ENCODE measurements around the gene GSTM4.
A peak's percentile ranks its signal among the peaks of the same experiment; 100 is the strongest.

GSTM4 gene

GRCh38 chr1:109641861-109642260 lies 14.0 kb upstream of the GSTM4 start:
- Histone ChIP-seq H3F3A (ENCODE audit: low read depth) (no peaks in the 10 kb centered on the region; the same call in 1 of the 2 replicates), H3K9me3 (ENCODE audit: insufficient read depth, low read depth, low read length) (no peaks in the 10 kb centered on the region), H4K20me1 (ENCODE audit: insufficient read depth, low read length, poor library complexity, severe bottlenecking) (no peaks in the 10 kb centered on the region), H3K27me3 (ENCODE audit: insufficient read depth, low read length, poor library complexity, severe bottlenecking) (no peaks in the 10 kb centered on the region), H3K4me3 (ENCODE audit: low read length, poor library complexity, severe bottlenecking) (no peak overlapping the region), H3K9ac (ENCODE audit: low read depth, low read length, poor library complexity, severe bottlenecking) (no peak overlapping the region), H3K4me1 (ENCODE audit: insufficient read depth, low read length, poor library complexity, severe bottlenecking) (peaks cover 6% of the 10 kb centered on the region), H3K4me2 (ENCODE audit: low read depth, low read length, poor library complexity, severe bottlenecking) (no peak overlapping the region), H3K79me2 (ENCODE audit: insufficient read depth, low read length) (no peaks in the 10 kb centered on the region), H3K36me3 (ENCODE audit: insufficient read depth, low read length) (no peaks in the 10 kb centered on the region), H3K9me2 (replicated peaks; ENCODE audit: low read depth, low read length) (no peaks in the 10 kb centered on the region), H2AFZ (ENCODE audit: low read length) (no peak overlapping the region)
- TF ChIP-seq EZH2phosphoT487 (IDR thresholded peaks at IDR 0.05; ENCODE audit: borderline replicate concordance), result no peak
- no peak for TF ChIP-seq CTCF (conservative IDR thresholded peaks at IDR 0.05; ENCODE audit: low read length)

GRCh38 chr1:109642626-109643025 lies 13.3 kb upstream of the GSTM4 start:
- Histone ChIP-seq H3K79me2 (ENCODE audit: insufficient read depth, low read length) (no peaks in the 10 kb centered on the region), H3K4me3 (ENCODE audit: low read length, poor library complexity, severe bottlenecking) (no peak overlapping the region), H3K36me3 (ENCODE audit: insufficient read depth, low read length) (no peaks in the 10 kb centered on the region), H2AFZ (ENCODE audit: low read length) (no peak overlapping the region), H3K4me2 (ENCODE audit: low read depth, low read length, poor library complexity, severe bottlenecking) (no peak overlapping the region), H3F3A (ENCODE audit: low read depth) (no peaks in the 10 kb centered on the region; the same call in 1 of the 2 replicates), H3K9me3 (ENCODE audit: insufficient read depth, low read depth, low read length) (no peaks in the 10 kb centered on the region), H3K27me3 (ENCODE audit: insufficient read depth, low read length, poor library complexity, severe bottlenecking) (no peaks in the 10 kb centered on the region), H3K9ac (ENCODE audit: low read depth, low read length, poor library complexity, severe bottlenecking) (no peak overlapping the region), H4K20me1 (ENCODE audit: insufficient read depth, low read length, poor library complexity, severe bottlenecking) (no peaks in the 10 kb centered on the region), H3K9me2 (replicated peaks; ENCODE audit: low read depth, low read length) (no peaks in the 10 kb centered on the region), H3K4me1 (ENCODE audit: insufficient read depth, low read length, poor library complexity, severe bottlenecking) (peaks cover 6% of the 10 kb centered on the region)
- TF ChIP-seq CTCF (conservative IDR thresholded peaks at IDR 0.05; ENCODE audit: low read length) (no peak), EZH2phosphoT487 (IDR thresholded peaks at IDR 0.05; ENCODE audit: borderline replicate concordance) (no peak)

- Histone ChIP-seq H3K4me1 (ENCODE audit: insufficient read depth, low read length, poor library complexity, severe bottlenecking) (peaks cover 6% of the 10 kb centered on the region), H4K20me1 (ENCODE audit: insufficient read depth, low read length, poor library complexity, severe bottlenecking) (no peaks in the 10 kb centered on the region), H3K9me2 (replicated peaks; ENCODE audit: low read depth, low read length) (no peaks in the 10 kb centered on the region), H3K9ac (ENCODE audit: low read depth, low read length, poor library complexity, severe bottlenecking) (no peak overlapping the region), H2AFZ (ENCODE audit: low read length) (peak overlapping the region; percentile 87), H3F3A (ENCODE audit: low read depth) (no peaks in the 10 kb centered on the region; the same call in 1 of the 2 replicates), H3K4me3 (ENCODE audit: low read length, poor library complexity, severe bottlenecking) (no peak overlapping the region), H3K36me3 (ENCODE audit: insufficient read depth, low read length) (no peaks in the 10 kb centered on the region), H3K79me2 (ENCODE audit: insufficient read depth, low read length) (no peaks in the 10 kb centered on the region), H3K9me3 (ENCODE audit: insufficient read depth, low read depth, low read length) (no peaks in the 10 kb centered on the region), H3K4me2 (ENCODE audit: low read depth, low read length, poor library complexity, severe bottlenecking) (peak overlapping the region; percentile 33), H3K27me3 (ENCODE audit: insufficient read depth, low read length, poor library complexity, severe bottlenecking) (no peaks in the 10 kb centered on the region)
- TF ChIP-seq EZH2phosphoT487 (IDR thresholded peaks at IDR 0.05; ENCODE audit: borderline replicate concordance) (no peak), CTCF (conservative IDR thresholded peaks at IDR 0.05; ENCODE audit: low read length) (peak; percentile 82)
Observed at GRCh38 chr1:109643385-109644230, 12.3 kb upstream of the GSTM4 start.

All from Loucy (cell line).